HG02642 (cell line): ENCODE data around the gene FGGY.

Experiments used
- ATAC-seq: cut with Tn5 transposase; IDR thresholded peaks from one replicate; pipeline ENCODE4 v1.9.1; 2021; ENCODE audit warnings: mild to moderate bottlenecking; ENCODE audit not compliant: unreplicated experiment, poor library complexity

The FGGY gene

DNA sequence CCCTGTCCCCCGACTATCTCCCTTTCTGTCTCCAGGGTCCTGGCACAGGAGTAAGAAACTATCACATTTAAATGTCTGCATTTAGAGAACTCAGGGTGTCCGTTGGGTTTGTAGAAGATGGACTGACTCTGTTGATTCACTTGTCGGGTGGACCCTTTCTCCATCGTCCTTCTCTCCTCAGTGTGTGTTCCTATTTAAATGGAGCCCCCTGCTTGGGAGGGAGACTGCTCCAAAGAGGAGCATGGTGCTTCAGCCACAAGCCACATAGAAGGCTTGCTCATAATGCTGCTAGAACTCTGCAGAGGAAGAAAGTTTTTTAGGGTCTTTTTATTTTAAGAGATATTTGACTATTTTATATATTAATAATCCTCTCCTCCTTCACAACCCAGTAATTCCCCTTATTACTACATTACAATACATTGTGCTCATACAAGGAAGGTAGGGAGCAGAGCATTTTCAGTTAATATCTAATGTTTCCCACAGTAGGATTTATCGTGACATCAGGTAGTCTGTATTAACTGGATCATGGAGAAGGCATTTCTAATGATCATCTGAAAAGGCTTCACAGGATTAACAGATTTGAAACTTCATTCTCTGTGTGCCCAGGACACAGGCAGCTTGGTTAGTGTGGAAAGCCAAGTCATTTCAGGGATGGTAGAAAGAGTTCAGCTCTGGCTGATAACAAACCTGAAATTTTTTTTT is 13.8 kb downstream of the FGGY start:
- ATAC-seq = no peak

DNA sequence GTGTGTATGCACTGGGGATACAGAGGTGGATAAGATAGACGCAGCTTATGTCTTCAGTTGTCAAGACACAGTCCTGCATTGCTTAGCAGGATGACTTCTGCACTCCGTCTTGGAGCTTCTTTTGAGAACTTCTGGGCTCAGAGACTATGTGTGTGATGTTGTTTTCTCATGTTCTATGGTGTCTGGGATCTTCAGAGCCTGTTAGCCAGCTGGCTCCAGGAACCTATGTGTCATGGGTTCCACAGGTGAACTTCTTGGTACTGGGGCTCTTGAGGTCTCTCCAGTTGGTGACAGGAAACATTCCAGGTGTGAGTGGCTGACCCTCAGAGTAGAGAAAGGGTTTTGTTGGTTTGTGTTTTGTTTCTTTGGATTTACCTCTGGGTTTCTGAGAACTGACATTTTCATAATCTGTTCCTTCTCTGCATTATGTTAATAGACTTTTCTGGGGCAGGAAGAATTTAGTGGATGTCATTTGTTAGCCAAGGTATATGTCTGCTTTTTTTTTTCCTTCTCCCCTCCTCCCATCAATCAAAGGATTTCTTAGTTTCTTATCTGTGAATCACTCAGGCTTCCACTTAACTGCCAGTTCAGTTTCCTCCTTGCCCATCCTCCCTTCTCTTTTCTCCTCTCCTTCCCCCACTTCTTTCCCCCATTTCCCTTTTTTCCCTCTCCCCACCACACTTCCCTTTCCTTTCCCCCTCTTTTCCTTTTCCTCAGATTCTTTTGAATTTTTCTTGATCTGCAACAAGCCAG is 18.1 kb downstream of the FGGY start:
- no peak for ATAC-seq

DNA sequence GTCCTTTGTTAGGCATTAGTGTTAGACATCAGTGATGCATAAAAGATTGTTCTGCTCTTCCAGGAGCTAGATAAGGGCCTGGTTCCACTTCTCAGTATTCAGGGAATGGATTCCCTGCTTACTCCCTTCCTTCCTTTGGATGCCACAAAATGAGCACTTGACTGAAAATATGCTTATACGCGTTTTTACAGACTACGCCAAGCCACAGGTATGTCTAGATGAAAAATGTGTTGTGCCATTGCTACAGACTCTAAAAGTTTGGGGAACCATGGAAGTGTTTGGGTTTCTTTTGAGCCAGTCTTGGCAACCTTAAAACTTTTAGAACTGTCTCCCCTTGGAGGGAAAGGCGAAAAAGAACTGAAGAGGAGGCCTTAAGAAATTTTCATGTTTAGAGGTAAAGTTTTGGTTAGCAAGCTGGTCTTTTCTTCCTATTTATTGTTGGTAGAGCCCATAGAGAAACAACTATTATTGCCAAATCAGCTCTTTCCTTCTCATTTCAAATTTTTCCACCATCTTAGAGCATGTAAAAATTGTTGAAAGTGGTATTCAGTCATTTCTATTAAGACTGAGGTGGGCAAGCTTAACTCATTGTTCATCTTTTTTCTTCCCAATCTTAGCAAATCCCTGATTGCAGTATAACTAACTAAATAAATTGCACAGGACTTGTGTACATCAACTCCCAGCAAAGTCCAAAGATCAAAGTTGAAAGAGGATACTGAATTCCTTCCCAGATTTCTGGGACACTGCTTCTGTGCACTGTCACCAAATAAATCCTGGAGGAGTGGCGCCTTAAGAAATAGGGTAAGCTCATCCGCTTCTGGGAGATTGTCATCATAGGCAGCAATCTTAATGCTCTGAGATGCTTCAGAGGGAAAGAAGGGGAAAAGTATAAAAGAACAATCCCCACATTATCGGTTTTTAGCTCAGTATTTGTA is 18.9 kb downstream of the FGGY start:
- no peak for ATAC-seq

DNA sequence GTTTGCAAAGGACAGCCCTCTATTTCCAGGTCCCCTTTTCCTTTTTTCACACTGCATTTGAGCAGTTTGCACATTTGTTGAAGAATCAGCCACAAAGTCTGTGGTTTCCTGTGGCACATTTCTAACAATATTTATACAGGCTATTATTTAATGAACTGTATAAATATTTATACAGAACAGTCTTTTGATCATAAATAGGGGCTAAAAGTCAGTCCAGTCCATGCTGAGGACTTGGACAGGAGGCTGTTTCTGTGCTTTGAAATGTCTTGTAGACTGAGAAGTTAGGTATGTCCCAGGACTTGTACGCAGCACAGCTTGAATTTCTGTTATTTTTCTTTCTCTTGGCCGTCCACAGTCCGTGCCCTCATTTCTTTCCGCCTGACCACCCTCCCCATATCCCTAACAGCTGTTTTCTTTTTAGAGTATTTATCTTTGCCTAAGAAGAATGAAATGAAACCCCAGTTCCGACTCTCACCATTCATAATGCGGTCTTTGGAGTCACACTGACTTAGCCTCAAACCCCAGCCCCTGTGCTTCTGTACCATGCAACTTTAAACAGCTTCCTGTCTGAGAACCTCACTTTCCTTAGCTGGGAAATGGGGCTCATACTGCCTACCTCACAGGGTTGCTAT is 19.7 kb downstream of the FGGY start:
- ATAC-seq = no peak

DNA sequence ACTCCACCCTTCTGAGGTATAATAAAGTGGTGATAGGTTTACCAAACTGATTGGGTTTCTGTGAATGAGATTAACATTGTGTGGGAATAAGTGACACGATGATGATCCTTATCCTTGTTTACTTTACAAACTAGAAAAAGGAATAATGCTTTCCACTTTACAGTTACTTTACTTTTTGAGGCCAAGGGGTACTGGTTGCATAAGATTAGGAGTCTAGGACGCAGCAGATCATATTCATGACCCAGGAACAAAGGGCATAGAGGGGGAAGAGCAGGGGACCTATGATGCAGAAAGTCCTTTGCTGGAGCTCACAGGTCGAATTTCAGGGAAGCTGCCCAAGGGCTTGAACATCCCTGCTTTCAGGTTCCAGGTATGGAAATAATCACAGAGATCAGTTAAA is 20.4 kb downstream of the FGGY start:
- ATAC-seq = no peak

DNA sequence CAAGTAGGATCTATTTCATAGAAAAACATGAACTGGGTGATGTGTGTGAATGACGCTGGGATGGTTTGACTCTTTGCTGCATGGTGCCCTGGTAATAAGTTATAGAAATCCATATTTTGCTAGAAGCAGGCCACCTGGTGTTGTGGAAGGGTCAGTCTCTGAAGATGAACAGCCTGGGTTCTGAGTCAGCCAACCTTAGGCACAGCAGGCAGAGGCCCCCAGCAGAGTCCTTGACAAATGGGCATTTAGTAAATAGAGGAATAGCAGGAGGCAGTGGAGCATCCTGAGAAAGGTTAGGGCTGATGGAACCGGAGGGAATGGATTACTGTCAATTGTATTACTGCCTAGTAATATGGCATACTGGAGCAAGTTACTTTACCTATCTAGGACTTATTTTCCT is 20.9 kb downstream of the FGGY start:
- no peak for ATAC-seq

DNA sequence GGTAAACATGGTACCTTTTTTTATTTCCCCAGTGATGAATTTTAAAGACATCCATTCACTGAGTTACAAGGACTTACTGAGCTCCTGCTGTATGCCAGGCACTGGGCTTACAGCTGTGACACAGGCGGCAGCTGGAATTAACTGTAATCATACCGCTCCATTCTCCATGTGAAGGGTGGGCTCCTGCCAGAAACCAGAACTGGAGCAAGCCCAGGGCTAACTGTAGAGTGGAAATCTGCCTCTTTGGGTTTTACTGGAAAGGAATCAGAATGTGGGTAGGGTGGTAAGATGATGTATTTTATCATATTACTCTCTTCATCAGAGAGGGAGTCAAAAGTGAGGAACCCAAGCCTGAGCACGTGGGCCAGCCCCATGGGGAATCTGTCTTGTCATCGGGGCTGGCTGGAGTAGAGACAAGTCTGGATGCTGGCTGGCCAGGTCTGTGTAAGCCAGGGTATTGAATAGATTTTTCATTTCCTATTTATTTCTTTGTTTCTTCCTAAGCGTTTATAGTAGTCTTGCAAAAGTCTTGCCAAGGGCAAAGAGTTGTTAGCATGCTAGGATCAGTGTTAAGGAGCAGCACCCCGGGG is 21.5 kb downstream of the FGGY start:
- ATAC-seq = no peak

DNA sequence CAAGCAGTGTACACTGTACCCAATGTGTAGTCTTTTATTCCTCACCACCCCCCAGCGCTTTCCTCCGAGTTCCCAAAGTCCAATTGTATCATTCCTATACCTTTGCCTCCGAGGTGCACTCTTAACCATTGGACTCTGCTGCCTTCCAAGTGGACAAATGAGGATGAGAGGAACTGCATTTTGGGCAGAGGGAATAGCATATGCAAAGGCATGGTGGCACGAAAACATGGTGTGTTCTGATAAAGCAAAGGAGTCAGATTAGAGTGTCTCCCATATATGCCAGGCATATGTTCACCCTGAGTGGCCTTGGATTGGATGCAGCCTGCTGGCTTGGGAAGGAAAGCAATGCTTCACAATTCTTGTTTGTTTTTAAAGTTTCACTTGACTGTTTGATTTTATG is 25.5 kb downstream of the FGGY start:
- no peak for ATAC-seq

DNA sequence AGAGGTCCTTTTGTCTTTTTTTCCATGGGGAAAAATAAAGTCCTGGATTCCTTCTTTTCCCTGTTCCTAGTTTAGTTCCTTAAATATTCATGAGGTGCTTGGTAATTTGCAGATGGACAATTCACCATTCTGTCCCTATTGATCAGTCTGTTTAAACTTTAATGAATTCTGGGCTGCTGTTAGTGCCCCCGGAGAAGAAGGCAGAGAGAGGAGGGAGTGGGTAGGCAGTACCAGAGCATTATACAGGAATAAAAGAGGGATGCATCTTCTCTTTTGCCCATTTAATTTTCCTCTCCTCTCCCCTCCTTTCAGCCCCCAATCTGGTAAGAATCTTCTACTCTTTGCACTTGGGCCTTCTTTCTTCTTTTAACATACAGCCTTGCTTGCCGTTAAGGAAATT is 25.9 kb downstream of the FGGY start:
- no peak for ATAC-seq

DNA sequence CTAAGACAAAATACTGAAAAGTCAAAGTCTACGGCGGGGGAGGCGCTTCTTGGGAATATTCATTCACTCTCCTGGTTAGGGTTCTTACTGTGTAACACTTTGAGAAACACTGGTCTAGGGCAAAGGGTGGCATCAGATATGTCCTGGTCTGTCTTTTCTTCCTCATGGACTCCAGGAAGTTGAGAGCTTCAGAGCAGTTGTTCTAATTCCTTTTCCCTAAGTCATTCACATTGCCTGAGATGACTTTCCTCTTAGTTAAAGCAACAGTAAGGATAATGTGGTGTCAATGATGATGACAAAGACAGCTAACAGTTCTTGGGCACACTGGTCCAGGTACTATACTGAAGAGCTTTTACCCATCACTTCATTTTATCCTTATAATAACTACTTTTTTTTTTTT is 27.0 kb downstream of the FGGY start:
- ATAC-seq = no peak

DNA sequence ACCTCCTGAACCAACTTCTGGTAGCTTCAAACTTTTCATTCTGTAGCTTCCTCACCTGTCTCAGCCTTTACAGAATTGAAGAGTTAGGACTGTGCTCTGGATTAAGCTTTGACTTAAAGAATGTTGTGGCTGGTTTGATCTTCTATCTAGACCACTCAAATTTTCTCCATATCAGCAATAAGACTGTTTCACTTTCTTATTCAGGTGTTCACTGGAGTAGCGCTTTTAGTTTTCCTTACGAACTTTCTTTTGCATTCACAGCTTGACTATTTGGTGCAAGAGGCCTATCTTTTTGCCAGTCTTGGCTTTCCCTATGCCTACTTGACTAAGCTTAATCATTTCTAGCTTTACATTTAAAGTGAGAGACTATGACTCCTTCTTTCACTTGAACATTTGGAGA is 31.5 kb downstream of the FGGY start:
- no peak for ATAC-seq

DNA sequence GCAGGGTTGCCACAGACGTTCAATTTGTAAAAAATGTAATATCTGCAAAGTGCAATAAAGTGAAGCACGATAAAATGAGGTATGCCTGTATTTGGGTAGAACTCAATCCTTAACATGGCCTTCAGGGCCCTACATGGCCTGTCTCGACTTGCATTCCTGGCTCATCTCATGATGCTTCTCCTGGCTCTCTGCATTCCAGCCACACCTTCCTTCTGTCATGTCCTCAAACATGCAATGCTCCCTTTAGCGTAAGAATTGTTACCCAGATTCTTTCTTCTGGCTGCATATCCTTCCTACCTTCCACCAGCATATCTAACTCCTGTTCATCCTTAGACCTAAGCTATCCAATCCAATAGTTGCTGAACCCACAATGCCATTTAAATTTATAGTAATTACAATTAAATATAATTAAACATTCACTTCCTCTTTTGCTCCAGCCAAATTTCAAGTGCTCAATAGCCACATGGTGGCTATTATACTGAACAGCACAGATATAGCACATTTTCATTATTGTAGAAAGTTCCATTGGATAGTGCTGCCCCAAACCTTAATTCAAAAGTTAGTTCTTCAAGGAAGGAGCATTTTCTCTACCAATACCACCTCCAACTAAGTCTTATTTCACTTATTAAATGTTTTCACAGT is 32.6 kb downstream of the FGGY start:
- ATAC-seq = no peak

DNA sequence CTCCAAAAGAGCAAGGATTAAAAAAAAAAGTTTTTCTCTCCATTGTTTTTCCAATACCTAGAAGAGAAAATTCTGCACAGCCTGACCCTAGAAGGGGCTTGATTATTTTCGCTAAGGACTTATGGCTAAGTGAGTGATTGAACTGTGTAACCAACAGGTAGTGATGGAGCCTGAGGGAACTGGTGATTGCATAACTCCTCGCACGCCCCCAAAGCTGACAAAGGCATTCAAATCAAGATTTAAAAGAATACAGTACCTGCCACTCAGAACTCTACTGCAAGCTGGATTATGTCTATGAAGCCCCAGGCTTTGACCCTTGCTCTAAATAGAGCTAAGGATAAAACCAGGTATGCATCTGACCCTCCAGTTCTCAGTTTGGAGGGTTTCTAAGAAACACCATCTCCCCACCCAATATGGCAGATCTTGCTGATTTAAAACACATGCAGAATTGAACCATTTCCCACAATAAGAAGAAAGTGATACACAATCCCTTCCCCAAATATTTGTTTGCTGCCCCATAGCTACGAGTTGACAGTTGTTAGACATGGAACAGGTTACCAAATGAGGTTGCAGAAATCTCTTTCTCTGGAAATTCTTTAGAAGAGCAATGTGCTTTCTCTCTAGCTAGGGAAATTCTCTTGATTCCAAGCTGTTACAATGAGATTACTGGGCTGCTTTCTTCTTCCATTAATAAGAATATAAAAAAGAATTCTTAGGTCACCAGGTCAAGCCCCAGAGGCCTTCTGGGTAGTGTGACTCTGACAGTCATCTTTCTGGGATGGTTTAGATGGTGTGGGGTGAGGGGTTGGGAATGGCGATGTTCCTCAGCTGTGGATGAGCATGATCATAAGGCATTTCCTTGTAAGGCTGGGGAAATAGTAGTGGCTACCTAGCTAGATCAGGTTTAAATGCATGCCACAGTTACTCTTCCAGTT is 35.1 kb downstream of the FGGY start:
- no peak for ATAC-seq

DNA sequence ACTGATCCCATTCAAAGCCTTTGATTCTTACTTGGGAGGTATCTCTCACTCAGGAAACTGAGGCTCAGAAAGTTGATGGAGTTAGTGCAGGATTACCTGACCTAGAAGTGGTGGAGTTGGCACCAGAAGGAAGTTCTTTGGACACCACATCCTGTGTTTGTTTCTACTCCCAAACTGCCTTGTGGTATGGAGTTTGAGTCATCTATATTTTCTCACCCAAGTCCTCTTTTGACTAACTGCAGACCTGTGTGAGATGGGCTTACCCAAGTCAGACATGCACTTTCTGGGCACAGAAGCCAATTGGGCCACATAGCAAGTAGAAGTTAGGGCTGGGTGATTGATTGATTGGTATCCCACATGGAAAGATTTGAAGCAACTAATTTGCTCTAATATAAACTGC is 36.1 kb downstream of the FGGY start:
- peak; percentile 51 for ATAC-seq

DNA sequence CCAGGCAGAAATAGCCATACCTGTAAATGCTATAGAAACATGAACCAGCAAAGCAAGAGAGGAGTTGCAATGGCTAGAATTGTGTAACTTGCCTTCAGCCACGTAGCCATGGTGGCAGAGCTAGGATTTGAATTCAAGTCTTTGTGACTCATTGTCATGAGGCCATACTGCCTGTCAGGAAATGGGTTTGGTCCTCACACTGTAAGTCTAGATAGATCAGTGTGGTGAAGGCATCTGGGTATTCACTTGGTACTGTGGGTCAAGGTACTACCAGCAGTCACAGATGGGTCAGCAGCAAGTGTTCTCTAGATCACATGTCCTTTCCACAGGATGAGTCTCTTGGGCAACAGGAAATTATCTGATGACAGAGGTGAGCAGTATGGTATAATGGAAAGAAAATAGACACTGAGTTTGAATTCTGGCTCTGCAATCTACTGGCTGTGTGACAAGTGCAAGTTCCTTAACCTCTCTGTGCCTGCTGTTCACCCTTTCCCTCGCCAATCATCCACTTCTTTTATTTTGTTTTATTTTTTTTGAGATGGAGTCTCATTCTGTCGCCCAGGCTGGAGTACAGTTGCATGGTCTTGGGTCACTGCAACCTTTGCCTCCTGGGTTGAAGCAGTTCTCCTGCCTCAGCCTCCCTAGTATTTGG is 36.9 kb downstream of the FGGY start:
- ATAC-seq = no peak

DNA sequence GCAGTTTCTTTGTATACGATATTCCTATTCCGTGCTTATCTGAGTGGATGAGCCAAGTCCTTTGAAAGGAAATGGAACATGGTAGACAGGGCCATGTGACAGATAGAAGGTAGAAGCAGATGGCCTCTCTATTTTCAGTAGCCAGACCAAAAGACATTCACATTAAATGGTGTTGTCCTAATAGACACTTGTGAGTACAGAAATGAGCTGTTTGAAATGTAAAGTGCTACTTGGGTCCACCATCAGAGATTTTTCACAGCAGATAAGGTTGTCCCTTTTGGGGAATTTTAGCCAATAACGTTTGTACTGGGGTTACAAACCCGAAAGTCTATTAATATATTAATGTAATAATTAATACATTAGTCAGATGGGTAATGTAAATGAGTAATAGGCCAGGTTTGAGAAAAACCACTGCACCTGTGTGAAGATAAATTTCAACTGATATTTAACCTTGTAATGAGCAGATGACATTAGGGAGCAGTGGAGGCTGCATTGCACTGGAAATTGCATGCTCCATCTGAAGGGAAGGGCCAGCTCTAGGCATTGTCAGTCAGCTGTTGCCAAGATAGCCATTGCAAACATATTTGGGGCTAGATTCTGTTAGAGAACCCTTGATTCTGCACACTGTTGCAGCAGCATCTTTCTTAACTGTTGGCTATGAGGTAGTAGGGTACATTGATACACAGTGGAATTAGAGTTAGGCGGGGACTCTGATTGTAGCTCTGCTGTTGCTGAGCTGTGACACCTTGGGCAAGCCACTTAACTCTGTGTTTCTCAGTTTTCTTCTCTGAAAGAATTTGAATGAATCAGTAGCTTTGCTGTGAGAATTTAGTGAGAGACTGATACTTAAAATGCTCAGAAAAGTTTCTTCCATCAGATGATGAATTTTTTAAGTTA is 43.8 kb downstream of the FGGY start:
- peak; percentile 74 for ATAC-seq
